C4-2B (cell line): ENCODE measurements around the gene BAMBI.

Experiments used
- H3K27ac ChIP-seq: fragments of 450-650 bp; 2 replicates; pipeline ENCODE4 v1.5.1; 2017
- ZFX ChIP-seq: fragments of 450-650 bp; IDR thresholded peaks from 2 replicates; pipeline ENCODE4 v1.6.1; 2017
- TF ChIP-seq, protein P1 (sequence below): fragments of 450-650 bp; conservative IDR thresholded peaks from 2 replicates; pipeline ENCODE4 v1.5.1; 2017; ENCODE audit warnings: mild to moderate bottlenecking

Gene BAMBI

DNA sequence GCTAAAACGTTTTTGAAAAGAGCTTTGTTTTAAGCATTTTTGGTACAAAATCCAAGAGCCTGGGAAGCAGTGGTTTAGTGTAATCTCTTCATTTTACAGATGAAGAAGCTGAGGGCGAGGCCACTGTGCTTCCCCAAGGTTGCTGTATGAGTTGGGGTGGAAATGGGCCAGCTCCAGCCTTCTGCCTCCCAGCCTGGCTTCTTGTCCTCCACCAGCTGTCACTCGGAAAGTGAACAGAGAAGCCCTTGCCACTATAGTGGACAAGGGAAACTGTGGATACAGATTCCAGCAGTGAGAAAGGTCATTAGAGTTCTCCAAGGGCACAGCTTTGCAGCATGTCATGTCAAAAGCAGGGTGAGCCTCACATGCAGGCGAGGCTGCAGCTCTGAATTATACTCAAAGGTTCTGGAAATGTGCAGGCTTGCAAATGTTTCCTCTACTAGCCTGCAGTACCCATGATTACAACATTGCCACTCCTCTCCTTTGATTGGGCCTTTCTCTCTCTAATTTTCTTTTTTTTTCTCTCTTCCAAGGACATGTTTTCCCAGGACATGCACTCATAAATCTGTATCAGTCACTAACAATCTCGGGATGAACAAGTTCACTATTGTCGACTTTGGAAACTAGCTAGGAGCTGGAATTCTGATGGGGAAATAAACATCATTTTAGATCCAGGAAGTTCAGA, 33.0 kb downstream of the BAMBI start:
- TF ChIP-seq, protein P1, sequence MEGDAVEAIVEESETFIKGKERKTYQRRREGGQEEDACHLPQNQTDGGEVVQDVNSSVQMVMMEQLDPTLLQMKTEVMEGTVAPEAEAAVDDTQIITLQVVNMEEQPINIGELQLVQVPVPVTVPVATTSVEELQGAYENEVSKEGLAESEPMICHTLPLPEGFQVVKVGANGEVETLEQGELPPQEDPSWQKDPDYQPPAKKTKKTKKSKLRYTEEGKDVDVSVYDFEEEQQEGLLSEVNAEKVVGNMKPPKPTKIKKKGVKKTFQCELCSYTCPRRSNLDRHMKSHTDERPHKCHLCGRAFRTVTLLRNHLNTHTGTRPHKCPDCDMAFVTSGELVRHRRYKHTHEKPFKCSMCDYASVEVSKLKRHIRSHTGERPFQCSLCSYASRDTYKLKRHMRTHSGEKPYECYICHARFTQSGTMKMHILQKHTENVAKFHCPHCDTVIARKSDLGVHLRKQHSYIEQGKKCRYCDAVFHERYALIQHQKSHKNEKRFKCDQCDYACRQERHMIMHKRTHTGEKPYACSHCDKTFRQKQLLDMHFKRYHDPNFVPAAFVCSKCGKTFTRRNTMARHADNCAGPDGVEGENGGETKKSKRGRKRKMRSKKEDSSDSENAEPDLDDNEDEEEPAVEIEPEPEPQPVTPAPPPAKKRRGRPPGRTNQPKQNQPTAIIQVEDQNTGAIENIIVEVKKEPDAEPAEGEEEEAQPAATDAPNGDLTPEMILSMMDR, result no peak
- no peak for TF ChIP-seq ZFX
- no peak overlapping the region for H3K27ac ChIP-seq

DNA sequence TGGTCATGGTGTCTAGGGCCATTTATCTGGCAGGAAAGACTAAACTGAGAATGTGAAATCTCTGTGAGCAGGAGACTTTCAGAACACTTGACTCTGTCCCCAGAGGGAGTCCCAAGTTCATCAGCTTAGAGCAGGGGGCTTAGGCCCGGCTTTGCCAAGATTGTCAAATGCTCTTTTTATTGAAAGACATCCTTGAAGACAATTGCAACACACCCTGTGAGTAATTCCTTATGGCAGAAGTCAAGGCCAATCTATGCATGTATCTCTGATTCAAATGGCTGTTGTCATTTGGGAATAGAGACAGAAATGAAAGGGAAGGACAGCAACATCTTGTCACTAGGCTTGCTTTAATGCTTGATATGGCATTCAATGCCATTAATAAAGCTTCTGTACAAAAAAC, 33.7 kb downstream of the BAMBI start:
- no peak overlapping the region for H3K27ac ChIP-seq
- TF ChIP-seq ZFX, result no peak
- TF ChIP-seq, protein P1, result no peak

DNA sequence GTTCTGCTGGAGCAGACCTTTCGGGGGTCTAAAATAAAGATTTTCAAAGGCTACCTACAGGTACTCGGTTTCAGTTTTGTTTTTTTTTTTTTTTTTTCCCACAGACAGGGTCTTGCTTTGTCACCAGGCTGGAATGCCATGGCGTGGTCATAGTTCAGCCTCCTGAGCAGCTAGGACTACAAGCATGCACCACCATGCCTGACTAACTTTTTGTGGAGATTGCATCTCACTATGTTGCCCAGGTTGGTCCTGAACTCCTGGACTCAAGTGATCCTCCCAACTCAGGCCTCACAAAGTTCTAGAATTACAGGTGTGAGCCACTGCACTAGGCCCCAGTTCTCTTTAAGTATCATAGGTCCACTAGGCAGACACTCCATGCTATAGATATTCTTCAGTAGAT, 34.5 kb downstream of the BAMBI start:
- H3K27ac ChIP-seq, result no peak overlapping the region

DNA sequence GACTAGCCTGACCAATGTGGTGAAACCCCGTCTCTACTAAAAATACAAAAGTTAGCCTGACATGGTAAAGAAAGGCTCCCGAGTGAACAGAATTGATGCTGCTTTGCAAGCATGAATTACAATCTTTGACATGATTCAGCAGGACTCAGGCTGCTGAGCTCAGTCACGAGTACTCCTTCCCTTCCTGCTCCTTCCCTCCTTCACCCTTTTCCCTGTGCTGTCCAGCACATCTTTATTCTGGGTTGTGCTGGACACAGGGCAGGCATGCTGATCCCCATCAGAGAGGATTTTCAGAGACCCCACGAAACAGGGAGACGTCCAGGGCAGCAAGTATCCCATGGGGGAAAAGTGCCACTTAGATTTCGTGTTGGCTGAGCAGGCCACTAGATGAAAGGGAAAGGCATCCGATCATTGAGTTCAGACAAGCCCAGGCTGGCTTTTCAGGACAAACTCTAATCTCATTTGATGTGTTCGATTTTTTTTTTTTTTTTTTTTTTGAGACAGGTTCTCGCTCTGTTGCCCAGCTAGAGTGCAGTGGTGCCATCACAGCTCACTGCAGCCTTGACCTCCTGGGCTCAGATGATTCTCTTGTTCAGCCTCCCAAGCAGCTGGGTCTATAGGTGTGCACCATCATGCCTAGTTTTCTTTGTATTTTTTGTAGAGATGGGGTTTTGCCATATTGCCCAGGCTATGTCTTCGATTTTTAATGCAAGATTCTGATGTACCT, 36.5 kb downstream of the BAMBI start:
- no peak for TF ChIP-seq ZFX
- TF ChIP-seq, protein P1, result no peak
- no peak overlapping the region for H3K27ac ChIP-seq

More for the DNA sequence above, 34.5 kb downstream of the BAMBI start:
- TF ChIP-seq ZFX, result no peak
- TF ChIP-seq, protein P1, result no peak

DNA sequence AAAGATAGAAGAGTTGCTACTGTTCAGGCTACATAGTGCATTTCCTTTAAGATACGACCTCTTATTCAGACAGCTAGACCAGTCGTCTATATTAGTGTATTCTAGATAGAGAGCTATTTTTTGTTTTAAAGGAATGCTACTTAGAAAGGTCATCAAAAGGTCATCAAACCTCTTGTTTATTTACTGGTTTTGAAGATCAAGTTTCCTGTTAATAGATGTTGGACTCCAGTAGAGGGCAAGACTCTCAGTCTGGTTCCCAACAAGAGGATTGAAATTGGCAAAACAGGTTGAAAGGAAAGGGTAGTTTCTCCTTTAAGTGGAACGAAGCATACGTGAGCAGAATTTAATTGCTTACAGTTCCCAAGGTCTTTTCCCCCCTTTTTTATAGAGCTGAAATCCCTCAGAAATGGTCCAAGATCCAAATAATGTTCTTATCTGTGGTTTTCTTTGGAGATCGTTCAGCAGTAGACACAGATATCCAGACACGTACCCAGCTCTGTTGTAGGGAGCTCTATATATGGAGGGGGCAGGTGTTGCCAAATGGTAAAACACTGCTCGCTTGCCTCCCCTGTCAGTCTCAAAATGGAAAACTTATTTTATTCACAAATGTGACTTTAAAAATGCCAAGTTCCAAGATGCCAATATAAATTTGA, 37.2 kb downstream of the BAMBI start:
- no peak overlapping the region for H3K27ac ChIP-seq
- TF ChIP-seq ZFX, result no peak
- TF ChIP-seq, protein P1, result no peak; the same call in 1 of the 2 replicates

DNA sequence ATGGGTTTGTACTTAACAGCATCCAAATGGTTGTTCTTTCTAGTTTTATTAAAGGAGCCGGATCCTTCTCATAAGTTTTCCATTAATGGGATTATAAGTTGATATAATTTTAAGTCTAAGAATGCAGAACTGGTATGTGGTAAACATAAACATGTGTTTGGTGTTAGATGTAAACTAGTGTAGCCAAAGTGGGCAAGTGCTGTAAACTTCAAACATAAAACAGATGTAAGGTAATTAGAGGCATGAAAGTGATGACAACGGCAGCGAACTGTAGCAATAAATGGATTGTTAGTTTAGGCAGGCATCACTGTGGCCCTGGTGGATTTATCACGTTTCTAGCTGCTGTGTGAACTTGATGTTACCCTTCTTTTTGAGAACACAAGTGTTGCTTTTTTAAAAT, 37.9 kb downstream of the BAMBI start:
- TF ChIP-seq ZFX, result no peak
- TF ChIP-seq, protein P1, result no peak
- no peak overlapping the region for H3K27ac ChIP-seq

DNA sequence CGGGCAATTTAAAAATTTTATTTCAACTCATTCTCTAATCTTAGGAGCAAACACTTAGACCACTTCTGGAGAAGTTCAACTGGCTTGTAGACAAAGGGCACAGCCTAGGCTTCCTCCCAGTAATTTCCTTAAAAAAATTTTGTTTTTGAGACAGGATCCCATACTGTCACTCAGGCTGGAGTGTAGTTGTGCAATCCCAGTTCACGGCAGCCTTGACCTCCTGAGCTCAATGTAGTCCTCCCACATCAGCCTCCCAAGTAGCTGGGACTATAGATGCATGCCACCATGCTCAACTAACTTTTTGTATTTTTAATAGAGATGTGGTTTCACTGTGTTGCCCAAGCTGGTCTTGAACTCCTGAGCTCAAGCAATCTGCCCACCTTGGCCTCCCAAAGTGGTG, 38.4 kb downstream of the BAMBI start:
- no peak overlapping the region for H3K27ac ChIP-seq
- no peak for TF ChIP-seq ZFX
- TF ChIP-seq, protein P1, result no peak
